ENCODE measurements around the gene RBBP4. TPM values are rescaled to one million over a fixed set of nuclear protein-coding genes. Genes with fewer than 3 reads are reported as not detected.
"Not testable (repeated sequence)": the region's sequence is repeated elsewhere in the genome, so short reads cannot be mapped to it uniquely, and the experiment has no call there.

The RBBP4 gene
- total and polyA plus RNA-seq, 7 donors = 54.1 to 118 (median 91.8) TPM

- Histone ChIP-seq H3K36me3 (peaks cover 0 to 15% (median 0%) of the 10 kb centered on the region in 4 donors), H3K4me3 (no peak overlapping the region), H3K4me1 (peaks cover 0 to 47% (median 33%) of the 10 kb centered on the region in 4 donors), H3K9me3 (no peaks in the 10 kb centered on the region), H3K27me3 (no peaks in the 10 kb centered on the region), H3K27ac (peak overlapping the region; percentile 61 to 86 (median 72))
- no peak for DNase-seq
- TF ChIP-seq POLR2A (IDR thresholded peaks at IDR 0.05) (no peak), CTCF (IDR thresholded peaks at IDR 0.05) (no peak), EP300 (IDR thresholded peaks at IDR 0.05) (no peak), POLR2AphosphoS5 (IDR thresholded peaks at IDR 0.05) (peak in 2 of 4 donors; percentile 14 to 19)
- intact Hi-C loops (cut with DNase I) = no loop called here
- 93% methylated on average over 6 of the region's 6 CpGs for WGBS, 2 donors
Measured at GRCh38 chr1:32693455-32694174, 42.6 kb downstream of the RBBP4 start.

DNA sequence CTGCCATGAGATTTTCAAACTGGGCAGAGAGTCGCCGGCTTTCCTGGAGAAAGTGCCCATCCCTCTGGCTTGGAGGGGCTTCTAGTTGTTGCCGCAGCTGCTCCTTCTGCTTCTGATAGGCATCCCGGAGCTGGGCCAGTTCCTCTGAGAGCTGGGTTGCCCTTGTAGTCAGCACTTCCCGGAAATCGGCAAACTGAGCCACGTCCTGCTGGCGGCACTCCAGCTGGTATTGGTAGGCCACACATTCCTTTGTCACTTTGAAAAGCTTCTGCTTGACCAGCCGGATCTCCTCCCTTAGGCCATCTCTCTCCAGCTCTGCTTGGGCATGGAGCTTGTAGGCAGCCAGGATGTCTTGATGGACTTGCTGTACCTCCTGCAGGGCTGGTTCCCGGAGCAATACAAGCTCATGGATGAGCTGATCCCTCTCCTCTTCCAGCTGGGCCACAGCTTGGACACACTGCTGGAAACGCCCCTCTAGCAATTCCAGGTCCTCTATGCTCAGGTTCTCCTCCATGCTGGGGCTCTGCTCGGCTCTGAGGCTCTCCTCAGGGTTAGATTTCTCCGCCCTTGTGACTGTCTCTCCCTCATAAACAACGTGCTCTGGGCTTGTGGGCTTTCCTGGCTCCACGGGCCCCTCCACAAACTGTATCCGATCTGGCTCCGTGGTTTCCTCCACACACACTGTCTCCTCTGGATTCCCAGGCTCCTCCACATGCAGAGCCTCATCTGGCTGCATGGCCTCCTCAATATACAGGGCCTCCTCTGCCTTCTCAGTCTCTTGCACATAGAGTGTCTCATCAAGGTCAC, 44.3 kb downstream of the RBBP4 start:
- WGBS, 2 donors = 62 to 73% methylated on average over 17 of the region's 17 CpGs
- no peak for TF ChIP-seq POLR2AphosphoS5 (IDR thresholded peaks at IDR 0.05)
- TF ChIP-seq CTCF (IDR thresholded peaks at IDR 0.05) = no peak
- TF ChIP-seq EP300 (IDR thresholded peaks at IDR 0.05) = no peak
- no peak for TF ChIP-seq POLR2A (IDR thresholded peaks at IDR 0.05)
- intact Hi-C loops (cut with DNase I) = no loop called here
- Histone ChIP-seq H3K27ac (peak overlapping the region; percentile 21 to 86 (median 56)), H3K27me3 (no peaks in the 10 kb centered on the region), H3K4me3 (no peak overlapping the region), H3K4me1 (peaks cover 0 to 58% (median 33%) of the 10 kb centered on the region in 4 donors), H3K9me3 (no peaks in the 10 kb centered on the region), H3K36me3 (peaks cover 0 to 15% (median 0%) of the 10 kb centered on the region in 4 donors)
- DNase-seq = peak; percentile 85

DNA sequence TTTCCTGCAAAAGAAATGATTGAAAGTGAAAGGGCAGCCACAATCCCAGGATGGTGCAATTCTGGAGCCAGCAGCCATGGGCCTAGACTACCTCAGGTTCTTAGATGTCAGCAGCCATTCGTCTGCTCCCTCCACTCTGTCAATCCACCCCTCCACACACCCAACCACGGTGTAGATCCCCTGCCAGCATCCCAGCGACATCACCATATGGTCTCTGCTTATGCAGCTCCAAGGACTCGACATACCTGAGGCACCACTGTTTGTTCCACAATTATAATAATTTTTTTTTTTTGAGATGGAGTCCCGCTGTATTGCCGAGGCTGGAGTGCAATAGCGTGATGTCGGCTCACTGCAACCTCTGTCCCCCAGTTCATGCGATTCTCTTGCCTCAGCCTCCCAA, 45.0 kb downstream of the RBBP4 start:
- WGBS, 2 donors = 94 to 96% methylated on average over 9 of the region's 9 CpGs
- Histone ChIP-seq H3K4me3 (no peak overlapping the region), H3K36me3 (peaks cover 0 to 15% (median 0%) of the 10 kb centered on the region in 4 donors), H3K9me3 (no peaks in the 10 kb centered on the region), H3K27ac (peak overlapping the region in 2 of 4 donors; percentile 74 to 86), H3K4me1 (peaks cover 0 to 59% (median 37%) of the 10 kb centered on the region in 4 donors), H3K27me3 (no peaks in the 10 kb centered on the region)
- no peak for DNase-seq
- TF ChIP-seq CTCF (IDR thresholded peaks at IDR 0.05) = no peak
- intact Hi-C loops (cut with DNase I) = no loop called here

GRCh38 chr1:32696996-32697395, 46.0 kb downstream of the RBBP4 start:
- Histone ChIP-seq H3K27ac (peak overlapping the region in 2 of 4 donors; percentile 74 to 95), H3K4me1 (peaks cover 0 to 68% (median 46%) of the 10 kb centered on the region in 4 donors), H3K36me3 (peaks cover 0 to 15% (median 0%) of the 10 kb centered on the region in 4 donors)
- H3K4me3 ChIP-seq; H3K27me3 ChIP-seq; H3K9me3 ChIP-seq; intact Hi-C loops (cut with DNase I); DNase-seq: not testable (repeated sequence)
- 95 to 96% methylated on average over 8 of the region's 8 CpGs for WGBS, 2 donors

DNA sequence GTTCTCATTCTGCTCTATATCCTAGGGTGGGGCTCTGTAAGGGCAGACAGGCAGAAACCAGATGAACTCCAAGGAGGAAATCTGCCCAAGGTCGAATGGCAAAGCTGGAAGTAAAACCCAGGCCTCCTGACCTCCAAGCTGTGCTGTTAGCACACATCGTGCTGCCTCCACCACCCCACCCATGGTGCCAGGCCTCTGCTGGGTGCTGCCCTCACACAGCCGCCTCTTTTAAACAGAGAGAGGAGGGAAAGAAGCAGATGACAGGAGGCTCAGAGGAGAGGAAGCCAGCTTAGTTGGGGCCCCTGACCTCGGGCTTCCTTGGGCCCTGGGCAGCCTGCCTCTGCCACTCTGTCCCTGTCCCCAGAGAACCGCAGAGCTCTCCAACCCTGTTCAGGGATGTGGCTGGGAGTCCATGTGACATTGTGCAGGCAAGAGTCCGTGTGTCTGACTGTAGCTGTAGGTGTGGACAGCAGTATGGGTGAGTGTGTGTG, 50.5 kb downstream of the RBBP4 start:
- intact Hi-C loops (cut with DNase I) = loop anchor here (5.0 kb wide), 1 partner anchor 49 kb away; the partner anchor contains the start of genes RBBP4 and ZBTB8OS
- TF ChIP-seq POLR2AphosphoS5 (IDR thresholded peaks at IDR 0.05) = no peak
- TF ChIP-seq EP300 (IDR thresholded peaks at IDR 0.05) = no peak
- TF ChIP-seq POLR2A (IDR thresholded peaks at IDR 0.05) = peak in 1 of 2 donors; percentile 26
- TF ChIP-seq CTCF (IDR thresholded peaks at IDR 0.05) = no peak
- Histone ChIP-seq H3K27ac (peak overlapping the region; percentile 86 to 95 (median 93)), H3K4me1 (peaks cover 0 to 54% (median 43%) of the 10 kb centered on the region in 4 donors), H3K4me3 (peak overlapping the region; percentile 60 to 87 (median 74)), H3K9me3 (no peaks in the 10 kb centered on the region), H3K36me3 (peaks cover 0 to 5% (median 0%) of the 10 kb centered on the region in 4 donors), H3K27me3 (no peaks in the 10 kb centered on the region)
- WGBS, 2 donors = 15 to 51% methylated on average over 6 of the region's 6 CpGs
- no peak for DNase-seq
